Trophoblast cell (in vitro differentiated cells and primary cell): Measurements from ENCODE around the gene TSHZ3.

Experiments used
- DNase-seq, 2 donors: peaks; one replicate each; pipeline ENCODE4 v3.0.0-alpha.2; 2016
- H2AFZ ChIP-seq: 2 replicates; pipeline ENCODE4 v1.6.1; 2013; ENCODE audit warnings: low read length, moderate library complexity, mild to moderate bottlenecking; ENCODE audit not compliant: insufficient read depth, poor library complexity
- H2AK5ac ChIP-seq: 2 replicates; pipeline ENCODE4 v1.6.1; 2013; ENCODE audit warnings: mild to moderate bottlenecking, low read length
- H2BK120ac ChIP-seq: 2 replicates; pipeline ENCODE4 v1.6.1; 2013; ENCODE audit warnings: low read length, mild to moderate bottlenecking, moderate library complexity; ENCODE audit not compliant: insufficient read depth, poor library complexity
- H2BK12ac ChIP-seq: 2 replicates; pipeline ENCODE4 v1.6.1; 2013; ENCODE audit warnings: mild to moderate bottlenecking, low read length, moderate library complexity
- H2BK5ac ChIP-seq: 2 replicates; pipeline ENCODE4 v1.6.1; 2013; ENCODE audit warnings: low read length, low read depth, moderate library complexity, mild to moderate bottlenecking; ENCODE audit not compliant: poor library complexity
- H3K14ac ChIP-seq: 2 replicates; pipeline ENCODE4 v1.6.1; 2013; ENCODE audit warnings: mild to moderate bottlenecking, low read length
- H3K18ac ChIP-seq: 2 replicates; pipeline ENCODE4 v1.6.1; 2013; ENCODE audit warnings: mild to moderate bottlenecking, low read length
- H3K23ac ChIP-seq: 2 replicates; pipeline ENCODE4 v1.6.1; 2013; ENCODE audit warnings: low read length
- H3K27ac ChIP-seq: 2 replicates; pipeline ENCODE4 v1.5.1; 2013; ENCODE audit warnings: low read depth, mild to moderate bottlenecking, inconsistent platforms, low read length, moderate library complexity
- H3K27me3 ChIP-seq: 2 replicates; pipeline ENCODE4 v1.6.1; 2013; ENCODE audit warnings: inconsistent platforms, mild to moderate bottlenecking, low read length, moderate library complexity; ENCODE audit not compliant: insufficient read depth
- H3K36me3 ChIP-seq, 2 experiments: 1 replicate in 1 of 2; 2 replicates in 1 of 2; pipeline ENCODE4 v1.6.1; 2013; ENCODE audit warnings: low read length in 2 of 2, mild to moderate bottlenecking in 2 of 2, moderate library complexity in 1 of 2; ENCODE audit not compliant: insufficient read depth in 2 of 2, control insufficient read depth in 1 of 2
- H3K4ac ChIP-seq: 2 replicates; pipeline ENCODE4 v1.6.1; 2013; ENCODE audit warnings: low read depth, mild to moderate bottlenecking, low read length, moderate library complexity
- H3K4me1 ChIP-seq, 2 experiments: 1 replicate in 1 of 2; 2 replicates in 1 of 2; pipeline ENCODE4 v1.6.1; 2013; ENCODE audit warnings: low read length in 2 of 2, mild to moderate bottlenecking in 2 of 2, moderate library complexity in 1 of 2; ENCODE audit not compliant: insufficient read depth in 2 of 2, control insufficient read depth in 1 of 2
- H3K4me2 ChIP-seq: 2 replicates; pipeline ENCODE4 v1.6.1; 2013; ENCODE audit warnings: inconsistent platforms, mild to moderate bottlenecking, low read length, moderate library complexity
- H3K4me3 ChIP-seq: 2 replicates; pipeline ENCODE4 v1.5.1; 2013; ENCODE audit warnings: mild to moderate bottlenecking, low read depth, low read length, inconsistent platforms
- H3K79me1 ChIP-seq: one replicate; pipeline ENCODE4 v1.6.1; 2013; ENCODE audit warnings: low read length
- H3K79me2 ChIP-seq: 2 replicates; pipeline ENCODE4 v1.6.1; 2013; ENCODE audit warnings: low read length, mild to moderate bottlenecking; ENCODE audit not compliant: control insufficient read depth, insufficient read depth, poor library complexity
- H3K9ac ChIP-seq: 2 replicates; pipeline ENCODE4 v1.6.1; 2013; ENCODE audit warnings: mild to moderate bottlenecking, low read length
- H3K9me3 ChIP-seq: 2 replicates; pipeline ENCODE4 v1.6.1; 2013; ENCODE audit warnings: low read depth, mild to moderate bottlenecking, control low read depth, inconsistent platforms, low read length; ENCODE audit not compliant: insufficient read depth
- H4K12ac ChIP-seq: 2 replicates; pipeline ENCODE4 v1.6.1; 2013; ENCODE audit warnings: low read depth, mild to moderate bottlenecking, low read length, moderate library complexity
- H4K8ac ChIP-seq: 2 replicates; pipeline ENCODE4 v1.6.1; 2013; ENCODE audit warnings: low read depth, mild to moderate bottlenecking, low read length, moderate library complexity
- H4K91ac ChIP-seq: one replicate; pipeline ENCODE4 v1.6.1; 2013; ENCODE audit warnings: low read depth, mild to moderate bottlenecking, low read length, moderate library complexity
- WGBS: extraction: QIAGEN DNeasy Blood & Tissue Kit; methylation state at CpG from one replicate; pipeline ENCODE4 v1.1.7; 2013; ENCODE audit warnings: missing lambda C conversion rate; ENCODE audit not compliant: insufficient read length, insufficient coverage; ENCODE audit errors: extremely low coverage; 5-methylcytosine and 5-hydroxymethylcytosine counted together

TSHZ3 gene

GRCh38 chr19:31294189-31294588, 55.0 kb downstream of the TSHZ3 start:
- Histone ChIP-seq H3K4ac (no peak overlapping the region), H3K79me2 (no peaks in the 10 kb centered on the region), H2BK120ac (no peak overlapping the region), H3K4me1 (peaks cover 6 to 8% of the 10 kb centered on the region in 2 experiments), H3K9ac (no peak overlapping the region), H4K91ac (no peak overlapping the region), H3K23ac (no peak overlapping the region), H3K18ac (no peak overlapping the region), H2BK12ac (no peak overlapping the region), H3K27me3 (no peaks in the 10 kb centered on the region), H2AK5ac (no peak overlapping the region), H4K8ac (no peak overlapping the region), H2AFZ (no peak overlapping the region), H3K14ac (no peak overlapping the region), H3K79me1 (no peaks in the 10 kb centered on the region), H3K4me3 (no peak overlapping the region), H3K9me3 (peaks cover 2% of the 10 kb centered on the region), H3K36me3 (no peaks in the 10 kb centered on the region), H3K4me2 (no peak overlapping the region), H4K12ac (no peak overlapping the region), H2BK5ac (no peak overlapping the region), H3K27ac (no peak overlapping the region)
- no CpG with 5 or more reads among the region's 2 CpGs for WGBS
- DNase-seq = peak; percentile 50 to 56

- H3K4me1 ChIP-seq = peaks cover 6 to 8% of the 10 kb centered on the region in 2 experiments
- no peak overlapping the region for H2BK12ac ChIP-seq
- H2BK5ac ChIP-seq = no peak overlapping the region
- no peak overlapping the region for H2BK120ac ChIP-seq
- H4K12ac ChIP-seq = no peak overlapping the region
- no peak overlapping the region for H4K91ac ChIP-seq
- H3K9ac ChIP-seq = no peak overlapping the region
- no peak overlapping the region for H2AFZ ChIP-seq
- DNase-seq = no peak
- H3K79me2 ChIP-seq = no peaks in the 10 kb centered on the region
- H3K4me3 ChIP-seq = no peak overlapping the region
- peaks cover 2% of the 10 kb centered on the region for H3K9me3 ChIP-seq
- no peak overlapping the region for H3K18ac ChIP-seq
- WGBS = 99% methylated on average over 2 of the region's 2 CpGs
- H3K4me2 ChIP-seq = no peak overlapping the region
- H3K23ac ChIP-seq = no peak overlapping the region
- H3K4ac ChIP-seq = no peak overlapping the region
- no peak overlapping the region for H4K8ac ChIP-seq
- H3K36me3 ChIP-seq = no peaks in the 10 kb centered on the region
- no peaks in the 10 kb centered on the region for H3K27me3 ChIP-seq
- H3K27ac ChIP-seq = no peak overlapping the region
- H2AK5ac ChIP-seq = no peak overlapping the region
- no peaks in the 10 kb centered on the region for H3K79me1 ChIP-seq
- H3K14ac ChIP-seq = no peak overlapping the region
Measured at GRCh38 chr19:31292639-31293185, 56.5 kb downstream of the TSHZ3 start.

- Histone ChIP-seq H3K9ac (no peak overlapping the region), H3K27ac (no peak overlapping the region), H3K36me3 (no peaks in the 10 kb centered on the region), H3K79me2 (no peaks in the 10 kb centered on the region), H3K18ac (no peak overlapping the region), H3K23ac (no peak overlapping the region), H2BK120ac (no peak overlapping the region), H3K27me3 (no peaks in the 10 kb centered on the region), H3K4me1 (no peaks in the 10 kb centered on the region), H2BK5ac (no peak overlapping the region), H3K9me3 (peaks cover 7% of the 10 kb centered on the region), H2AK5ac (no peak overlapping the region), H4K8ac (no peak overlapping the region), H3K79me1 (no peaks in the 10 kb centered on the region), H2AFZ (no peak overlapping the region), H3K4ac (no peak overlapping the region), H3K4me2 (no peak overlapping the region), H4K91ac (no peak overlapping the region), H4K12ac (no peak overlapping the region), H3K14ac (no peak overlapping the region), H2BK12ac (no peak overlapping the region), H3K4me3 (no peak overlapping the region)
- DNase-seq = no peak
- WGBS = no CpG with 5 or more reads among the region's 8 CpGs
Measured at GRCh38 chr19:31290931-31291590, 58.2 kb downstream of the TSHZ3 start.

DNA sequence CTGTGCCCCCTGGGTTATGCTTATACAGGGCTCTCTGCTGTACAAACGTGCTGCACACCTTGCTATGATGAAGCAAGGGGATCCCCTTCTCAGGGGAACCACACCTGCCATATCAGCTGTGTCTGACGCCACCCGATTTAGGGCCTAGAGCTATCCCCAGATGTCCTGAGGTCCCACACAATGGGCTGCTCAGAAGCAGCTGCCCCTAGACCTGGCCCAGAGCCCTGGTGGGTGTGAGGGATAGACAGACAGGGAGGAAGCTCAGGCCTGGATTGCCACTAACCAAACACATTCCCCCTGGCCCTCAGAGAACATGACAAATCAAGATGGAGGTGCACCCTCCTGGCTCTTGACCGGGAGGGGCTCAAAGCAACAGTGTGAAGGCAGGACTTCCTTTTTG, 59.3 kb downstream of the TSHZ3 start:
- H2BK12ac ChIP-seq = no peak overlapping the region
- no peak overlapping the region for H2BK5ac ChIP-seq
- no peak overlapping the region for H2AK5ac ChIP-seq
- H2AFZ ChIP-seq = no peak overlapping the region
- H3K14ac ChIP-seq = no peak overlapping the region
- H3K4me3 ChIP-seq = no peak overlapping the region
- H4K8ac ChIP-seq = no peak overlapping the region
- H4K91ac ChIP-seq = no peak overlapping the region
- H3K9ac ChIP-seq = no peak overlapping the region
- no peak overlapping the region for H2BK120ac ChIP-seq
- H3K4me1 ChIP-seq = no peaks in the 10 kb centered on the region
- H3K79me2 ChIP-seq = no peaks in the 10 kb centered on the region
- H3K9me3 ChIP-seq = peaks cover 7% of the 10 kb centered on the region
- no peak overlapping the region for H3K23ac ChIP-seq
- no peak overlapping the region for H3K27ac ChIP-seq
- no peak overlapping the region for H3K4ac ChIP-seq
- H3K4me2 ChIP-seq = no peak overlapping the region
- no peak overlapping the region for H4K12ac ChIP-seq
- H3K79me1 ChIP-seq = no peaks in the 10 kb centered on the region
- no CpG with 5 or more reads among the region's 4 CpGs for WGBS
- DNase-seq = no peak
- no peak overlapping the region for H3K18ac ChIP-seq
- no peaks in the 10 kb centered on the region for H3K27me3 ChIP-seq
- no peaks in the 10 kb centered on the region for H3K36me3 ChIP-seq
